HCEC 1CT (cell line): Measurements from ENCODE around the gene PEMT.
"Not testable (repeated sequence)": the region's sequence is repeated elsewhere in the genome, so short reads cannot be mapped to it uniquely, and the experiment has no call there.

ENCODE experiments used
- DNase-seq: peaks from one replicate; pipeline ENCODE4 v3.0.0-alpha.2; 2017

The PEMT gene

DNA sequence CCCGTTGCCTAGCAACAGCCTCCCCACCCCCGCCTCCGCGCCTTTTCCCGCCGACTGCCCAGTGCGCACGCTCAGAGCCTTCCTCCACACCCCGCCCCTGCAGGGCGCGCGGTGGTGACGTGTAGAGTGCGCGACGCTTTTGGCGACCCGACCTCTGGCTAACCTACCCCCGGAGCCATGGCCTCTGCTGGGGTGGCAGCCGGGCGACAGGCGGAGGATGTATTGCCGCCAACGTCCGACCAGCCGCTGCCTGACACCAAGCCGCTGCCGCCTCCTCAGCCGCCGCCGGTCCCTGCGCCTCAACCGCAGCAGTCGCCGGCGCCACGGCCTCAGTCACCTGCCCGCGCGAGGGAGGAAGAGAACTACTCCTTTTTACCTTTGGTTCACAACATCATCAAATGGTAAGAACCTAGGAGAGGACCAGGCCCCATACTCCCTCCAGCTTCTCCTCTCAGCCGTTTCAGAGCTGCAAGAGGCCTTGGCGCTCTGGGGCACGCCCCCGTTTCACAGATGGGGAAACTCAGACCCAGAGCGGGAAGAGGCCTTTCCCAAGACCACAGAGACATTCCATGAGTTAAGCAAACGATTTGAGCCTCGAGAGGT is 114.5 kb downstream of the PEMT start, which contains the start of gene MED9:
Gene MED9 (plus strand): TSS at position 136 of the 603 bp plus-strand sequence. CDS start 42 bp downstream, at position 178.
- peak; percentile 82 for DNase-seq

DNA sequence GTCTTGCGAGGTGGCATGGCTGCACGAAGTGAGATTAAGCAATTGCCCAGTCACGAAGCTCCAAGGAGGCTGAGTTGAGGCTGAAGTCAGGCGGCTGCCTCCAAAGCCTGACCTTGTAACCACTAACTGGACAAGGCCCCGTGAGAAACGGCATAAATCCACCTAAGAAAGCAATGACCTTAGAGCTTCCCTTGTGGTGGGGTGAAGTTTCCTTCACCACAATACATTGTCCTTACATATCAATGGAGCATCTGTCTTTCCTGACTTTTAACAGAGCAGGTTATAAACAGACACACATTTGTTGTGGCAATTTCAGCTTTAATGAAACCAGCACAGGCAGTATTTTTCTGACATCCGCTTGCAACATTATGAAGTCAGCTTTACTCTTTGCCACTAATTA is 117.2 kb downstream of the PEMT start:
- no peak for DNase-seq

DNA sequence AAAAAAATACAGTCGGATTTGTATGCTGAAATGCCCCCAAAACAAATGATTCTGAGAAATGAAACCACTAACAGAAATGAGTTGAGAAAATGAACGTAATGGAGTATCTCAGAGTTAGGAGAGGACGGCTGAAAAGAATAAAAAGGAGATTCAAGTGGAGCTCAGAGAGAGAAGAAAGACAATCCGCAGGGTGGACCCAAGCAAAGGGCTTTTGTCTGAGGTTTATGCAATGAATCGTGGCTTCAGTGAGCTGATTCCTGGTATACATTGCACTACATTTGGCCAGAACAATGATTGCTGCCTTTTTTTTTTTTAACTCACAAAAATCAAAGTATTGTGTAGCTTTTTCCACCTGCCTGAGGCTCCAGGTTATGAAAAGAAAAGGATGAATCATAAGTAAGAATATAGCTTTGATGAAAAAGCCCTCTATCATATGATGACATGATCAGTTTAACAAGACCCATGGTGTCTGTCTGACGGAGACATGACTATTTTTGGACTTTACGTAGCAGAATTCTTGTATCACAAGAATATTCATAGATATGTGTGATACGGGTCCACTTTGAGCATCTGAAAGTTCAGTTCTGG is 119.1 kb downstream of the PEMT start:
- DNase-seq, result no peak

DNA sequence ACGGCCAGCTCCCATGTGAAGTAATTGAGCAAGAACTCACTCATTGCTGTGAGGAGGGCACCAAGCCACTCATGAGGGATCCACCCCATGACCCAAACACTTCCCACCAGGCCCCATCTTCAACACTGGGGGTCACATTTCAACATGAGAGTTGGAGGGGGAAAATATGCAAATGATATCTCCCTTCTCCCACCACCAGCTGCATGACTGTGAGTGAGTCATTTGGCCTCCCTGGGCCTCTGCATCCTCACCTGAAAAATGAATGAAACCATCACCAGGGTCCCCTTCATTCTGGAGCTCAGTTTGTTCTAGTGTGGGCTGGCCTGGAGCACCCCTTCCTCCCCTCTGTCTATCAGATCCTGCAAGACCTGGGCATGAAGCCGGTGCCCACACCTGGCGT is 121.5 kb downstream of the PEMT start:
- DNase-seq, result no peak

DNA sequence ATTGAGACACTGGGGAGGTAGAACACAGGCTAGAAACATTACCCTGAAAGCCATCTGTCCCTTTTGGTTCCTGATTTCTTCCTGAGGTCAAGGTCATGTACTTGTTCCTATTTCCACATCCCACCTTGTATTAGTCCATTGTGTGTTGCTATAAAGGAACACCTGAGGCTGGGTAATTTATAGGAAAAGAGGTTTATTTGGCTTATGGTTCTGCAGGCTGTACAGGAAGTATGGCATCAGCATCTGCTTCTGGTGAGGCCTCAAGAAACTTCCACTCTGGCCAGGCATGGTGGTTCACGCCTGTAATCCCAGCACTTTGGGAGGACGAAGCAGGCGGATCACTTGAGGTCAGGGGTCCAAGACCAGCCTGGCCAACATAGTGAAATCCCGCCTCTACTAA is 122.2 kb downstream of the PEMT start:
- no peak for DNase-seq

DNA sequence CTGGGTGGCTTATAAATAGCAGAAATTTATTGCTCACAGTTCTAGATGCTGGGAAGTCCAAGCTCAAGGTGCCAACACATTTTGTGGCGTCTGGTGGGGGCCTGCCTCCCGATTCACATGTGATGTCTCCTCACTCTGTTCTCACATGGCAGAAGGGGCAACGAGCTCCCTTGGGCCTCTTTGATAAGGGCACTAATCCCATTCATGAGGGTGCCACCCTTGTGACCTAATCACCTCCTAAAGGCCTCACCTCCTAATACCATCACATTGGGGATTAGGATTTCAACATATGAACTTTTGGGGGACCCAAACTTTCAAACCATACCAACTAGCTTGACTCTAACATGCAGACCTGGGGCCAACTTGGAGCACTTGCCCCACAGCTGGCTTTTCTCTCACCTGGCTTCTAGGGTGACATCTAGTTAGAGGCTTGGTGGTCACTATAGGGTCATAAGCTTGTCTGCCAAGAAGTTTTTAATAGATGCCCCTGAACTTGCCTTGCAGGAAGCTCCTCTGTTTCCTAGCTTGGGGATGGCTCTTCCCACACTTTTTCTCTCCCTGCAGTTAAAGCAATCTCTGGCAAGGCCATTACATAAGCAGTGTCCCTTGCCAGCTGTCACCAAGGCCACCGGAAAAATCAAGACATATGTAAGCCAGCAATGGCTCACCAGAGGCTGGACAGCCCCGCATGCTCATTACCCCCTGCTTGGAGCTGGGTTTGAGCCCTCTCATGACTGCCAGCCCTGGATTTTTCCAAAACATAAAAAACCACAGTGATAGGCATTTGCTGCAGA is 123.1 kb downstream of the PEMT start:
- no peak for DNase-seq

DNA sequence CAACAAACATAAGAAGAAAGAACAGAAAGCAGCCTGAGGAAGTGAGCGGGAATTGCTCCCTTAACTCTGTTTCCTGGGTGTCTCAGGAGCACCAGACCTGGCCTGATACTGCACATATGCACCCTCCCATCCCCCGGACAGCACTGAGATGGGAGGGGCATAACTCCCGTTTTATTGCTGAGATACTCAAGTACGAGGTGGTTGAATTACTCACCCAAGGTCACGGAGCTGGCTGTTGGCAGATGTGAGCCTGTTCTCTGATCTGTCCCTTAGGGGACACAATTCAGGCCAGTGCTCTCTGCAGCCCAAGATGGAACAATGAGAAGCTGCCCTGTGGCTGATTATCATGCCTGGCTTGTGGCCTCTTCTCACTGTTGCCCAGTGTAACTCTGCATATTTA is 123.8 kb downstream of the PEMT start:
- DNase-seq, result no peak

DNA sequence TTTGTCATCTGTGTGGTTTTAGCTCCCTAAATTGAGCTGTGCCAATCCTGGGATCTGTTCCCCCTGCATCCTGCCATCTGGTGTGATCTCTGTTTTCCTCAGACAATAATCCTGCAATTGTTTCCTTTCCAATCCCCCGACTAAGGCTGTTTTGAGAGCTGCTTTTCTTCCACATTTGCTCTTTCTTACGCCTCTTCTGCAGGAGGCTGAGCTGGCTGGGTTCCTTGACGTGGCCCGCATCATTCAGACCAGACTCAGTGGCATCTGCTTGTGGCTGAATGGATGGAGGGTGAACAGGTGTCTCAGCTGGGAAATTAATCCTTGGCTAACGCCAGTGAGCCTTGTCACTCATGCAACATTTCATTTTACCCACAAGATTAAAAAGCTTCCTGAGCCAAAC is 124.5 kb downstream of the PEMT start:
- no peak for DNase-seq

DNA sequence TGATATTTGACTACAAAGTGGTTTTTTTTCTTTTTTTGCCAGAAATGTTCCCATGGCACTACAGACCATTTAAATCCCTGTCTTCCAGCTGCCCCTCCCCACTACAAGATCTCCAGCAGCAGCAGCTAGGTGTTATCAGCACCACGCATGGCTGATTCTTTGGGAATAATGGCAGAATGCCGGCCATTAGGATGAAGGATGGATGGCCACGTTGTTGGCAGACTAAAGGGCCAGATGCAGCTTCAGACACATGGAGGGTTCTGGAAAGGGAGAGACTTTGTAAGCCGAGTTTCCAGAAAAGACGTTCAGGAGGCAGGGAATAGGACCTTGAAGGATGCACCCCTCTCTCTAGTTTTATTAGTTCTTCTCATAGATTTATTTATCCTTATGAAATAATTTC is 125.0 kb downstream of the PEMT start:
- no peak for DNase-seq

DNA sequence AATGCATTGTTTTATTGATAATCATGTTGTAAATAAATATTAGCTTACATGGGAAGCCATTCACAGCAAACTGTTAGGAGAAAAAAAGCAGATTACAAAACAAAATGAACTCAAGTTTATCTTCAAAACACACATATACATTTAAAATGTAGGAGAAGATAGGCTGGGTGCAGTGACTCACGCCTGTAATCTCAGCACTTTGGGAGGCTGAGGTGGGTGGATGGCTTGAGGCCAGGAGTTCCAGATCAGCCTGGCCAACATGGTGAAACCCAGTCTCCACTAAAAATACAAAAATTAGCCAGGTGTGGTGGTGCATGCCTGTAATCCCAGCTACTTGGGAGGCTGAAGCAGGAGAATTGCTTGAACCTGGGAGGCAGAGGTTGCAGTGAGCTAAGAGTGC is 125.6 kb downstream of the PEMT start:
- DNase-seq, result not testable (repeated sequence)

DNA sequence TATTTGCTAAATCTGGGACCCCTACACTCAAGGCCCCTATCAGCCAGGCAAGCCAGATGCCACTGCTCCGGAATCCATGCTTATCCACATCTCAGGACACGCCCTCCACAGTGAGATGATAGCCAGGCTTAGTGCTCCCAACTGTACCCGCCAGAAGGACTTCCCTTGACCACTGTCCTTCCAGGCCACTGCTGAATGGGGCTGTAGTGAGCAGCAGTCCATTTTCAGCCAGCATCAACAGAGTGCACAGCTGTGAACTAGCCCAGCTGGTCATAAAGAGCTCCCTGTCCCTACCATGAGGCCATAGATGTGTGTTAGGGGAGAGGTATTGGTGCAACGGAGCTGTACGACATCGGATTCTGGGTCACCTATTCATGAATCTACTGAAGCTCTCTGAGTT is 127.7 kb downstream of the PEMT start:
- no peak for DNase-seq

DNA sequence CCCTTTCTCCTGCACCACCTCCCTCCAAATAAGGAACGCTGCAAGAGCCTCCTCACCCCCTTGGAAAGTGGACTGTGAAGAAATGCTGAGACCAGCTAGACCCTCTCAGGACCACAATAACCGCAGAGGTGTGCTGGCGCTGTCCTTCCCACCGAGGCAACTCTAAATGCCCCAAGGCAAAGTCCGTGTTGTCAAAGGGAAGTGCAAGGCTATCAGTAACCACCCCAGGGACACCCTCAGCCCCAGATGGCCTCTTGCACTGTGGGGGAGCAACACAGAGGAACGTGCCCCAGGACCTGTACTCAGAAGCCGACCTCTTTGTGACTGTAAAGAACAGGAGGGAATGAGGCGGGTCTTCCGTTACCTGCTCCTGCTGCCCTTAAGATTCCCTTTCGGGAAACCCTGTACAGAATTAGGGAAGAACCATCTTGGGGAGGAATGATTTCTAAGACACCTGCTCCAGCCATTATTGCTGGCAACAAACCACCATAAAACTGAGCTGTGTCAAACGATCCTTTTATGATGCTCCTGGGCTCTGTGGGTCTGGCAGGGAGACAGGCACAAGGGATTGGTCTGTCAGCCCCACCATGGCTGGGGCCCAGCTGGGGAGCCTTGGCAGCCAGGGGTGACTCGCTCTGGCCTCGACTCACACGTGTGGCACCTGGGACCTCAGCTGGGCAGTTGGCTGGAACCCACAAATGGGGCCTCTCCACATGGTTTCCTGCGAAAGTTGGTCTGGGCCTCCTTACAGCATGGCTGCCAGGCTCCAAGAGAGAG is 129.3 kb downstream of the PEMT start:
- no peak for DNase-seq

DNA sequence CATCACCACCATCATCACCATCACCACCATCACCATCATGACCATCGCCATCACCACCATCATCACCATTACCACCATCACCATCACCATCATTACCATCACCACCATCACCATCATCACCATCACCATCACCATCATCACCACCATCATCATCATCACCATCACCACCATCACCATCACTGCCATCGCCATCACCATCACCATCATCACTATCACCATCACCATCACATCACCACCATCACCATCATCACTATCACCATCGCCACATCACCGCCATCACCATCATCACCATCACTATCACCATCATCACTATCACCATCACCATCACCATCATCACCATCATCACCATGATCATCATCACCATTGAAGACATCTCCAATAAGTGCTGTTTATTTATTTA is 131.5 kb downstream of the PEMT start:
- DNase-seq, result no peak

DNA sequence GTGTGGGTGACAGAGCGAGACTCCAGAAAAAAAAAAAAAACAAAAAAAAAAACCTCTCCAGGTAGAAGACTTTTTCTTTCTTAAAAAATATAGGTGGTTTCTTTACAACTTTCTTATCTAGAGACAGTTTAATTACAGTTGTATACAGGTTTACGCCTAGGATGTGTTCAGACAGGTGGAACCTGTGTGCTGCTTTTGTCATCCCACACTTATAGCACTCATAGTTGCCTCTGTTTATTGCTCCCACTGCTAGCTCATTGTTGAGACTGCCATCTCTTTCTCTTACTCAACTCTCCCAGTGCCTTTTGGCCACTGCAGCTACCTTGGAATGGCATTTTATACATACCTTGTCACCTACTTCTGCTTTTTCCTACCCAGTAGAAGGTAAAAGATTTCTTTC is 133.8 kb downstream of the PEMT start:
- DNase-seq, result no peak

DNA sequence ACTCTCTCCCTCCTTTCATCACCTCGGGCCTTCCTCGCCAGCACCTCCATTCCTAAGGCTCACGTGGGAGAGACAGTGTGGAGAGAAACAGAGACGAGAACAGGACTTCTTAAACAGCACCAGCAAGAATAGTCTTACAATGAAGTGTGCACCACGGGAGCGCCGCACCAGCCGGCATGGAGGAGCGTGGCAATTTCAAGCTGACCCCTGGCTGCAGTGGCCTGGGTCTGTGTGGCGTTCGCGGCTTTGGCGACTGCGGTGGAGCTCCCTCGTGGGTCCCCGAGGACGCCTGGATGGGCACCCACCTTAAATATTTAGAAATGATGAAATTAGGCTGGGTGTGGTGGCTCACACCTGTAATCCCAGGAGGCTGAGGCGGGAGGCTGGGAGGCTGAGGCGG is 135.3 kb downstream of the PEMT start:
- no peak for DNase-seq
